HG03575 (cell line): ENCODE results near the gene BCAS3.
A peak's percentile ranks its signal among the peaks of the same experiment; 100 is the strongest.
"Not testable (repeated sequence)": the region's sequence is repeated elsewhere in the genome, so short reads cannot be mapped to it uniquely, and the experiment has no call there.

Experiments
- ATAC-seq: cut with Tn5 transposase; IDR thresholded peaks from one replicate; pipeline ENCODE4 v1.9.1; 2021; ENCODE audit not compliant: unreplicated experiment, insufficient number of reproducible peaks, low FRiP score; ENCODE audit errors: extremely low read depth

The BCAS3 gene

GRCh38 chr17:61126473-61127249 lies 449.0 kb downstream of the BCAS3 start:
- no peak for ATAC-seq

- no peak for ATAC-seq
Observed at GRCh38 chr17:61127960-61128359, 450.3 kb downstream of the BCAS3 start.

GRCh38 chr17:61128661-61129115 lies 451.0 kb downstream of the BCAS3 start:
- ATAC-seq = no peak

DNA sequence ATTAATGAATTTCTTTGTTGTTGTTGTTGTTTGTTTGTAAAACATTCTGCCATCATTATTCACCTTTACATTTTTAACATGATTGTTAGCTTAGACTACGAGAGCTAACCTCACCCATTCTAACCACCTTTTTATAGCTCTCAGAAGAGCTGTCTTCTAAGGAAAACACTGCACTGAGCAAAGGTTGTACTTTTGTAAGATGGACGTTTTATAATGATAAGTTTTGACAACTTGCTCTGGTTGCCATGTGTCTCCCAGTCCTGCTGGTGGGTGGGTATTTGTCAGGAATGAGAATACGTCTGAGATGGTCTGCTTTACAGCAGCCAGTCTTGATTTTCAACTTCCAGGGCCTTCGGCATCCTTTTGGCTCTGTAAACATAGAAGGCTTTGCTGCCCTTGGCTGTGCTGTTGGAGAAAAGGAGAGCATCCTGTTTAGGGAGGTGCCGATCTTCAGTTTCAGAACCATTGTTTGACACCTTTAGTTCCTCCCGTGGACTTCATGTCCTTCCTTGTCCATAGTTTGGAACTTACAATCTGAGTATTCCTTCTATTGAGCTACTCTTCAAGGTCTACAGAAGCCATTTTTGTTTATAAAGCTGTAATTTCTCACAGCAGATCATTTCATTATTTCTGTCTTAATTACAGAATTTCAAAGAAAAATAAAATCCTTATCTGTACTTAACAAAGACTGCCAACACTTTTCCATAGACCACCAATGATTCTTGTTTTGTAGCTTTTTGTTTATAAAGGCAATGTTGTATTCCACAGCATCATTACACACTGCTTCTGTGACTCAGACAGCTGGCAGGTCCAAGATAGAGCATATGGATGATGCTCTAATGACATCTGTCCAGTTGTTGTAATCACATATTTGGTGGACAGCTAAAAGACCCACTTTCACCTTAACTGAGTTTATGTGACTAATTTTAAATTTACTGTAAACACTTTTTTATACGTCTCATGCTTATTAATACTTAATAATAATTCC lies 451.9 kb downstream of the BCAS3 start:
- no peak for ATAC-seq

- no peak for ATAC-seq
Observed at GRCh38 chr17:61130330-61130729, 452.7 kb downstream of the BCAS3 start.

GRCh38 chr17:61131585-61131984 lies 453.9 kb downstream of the BCAS3 start:
- no peak for ATAC-seq

DNA sequence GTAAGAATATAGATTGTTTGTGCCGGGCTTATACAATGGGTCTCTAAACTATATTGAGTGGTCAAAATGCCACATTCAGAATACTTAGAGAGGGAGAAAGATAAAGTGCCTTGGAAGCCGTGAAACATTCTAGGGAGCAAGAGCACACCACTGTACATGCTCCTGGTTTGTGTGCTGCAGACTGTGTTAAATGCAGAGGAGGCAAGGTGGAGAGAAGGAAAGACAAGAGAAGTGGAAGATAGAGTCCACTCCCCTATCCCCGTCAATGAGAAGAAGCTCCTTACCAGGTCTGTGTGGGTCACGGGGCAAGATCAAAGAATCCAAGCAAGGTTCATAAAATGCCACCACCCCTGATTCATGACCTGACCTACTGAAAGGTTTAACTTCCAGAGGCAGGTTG lies 454.9 kb downstream of the BCAS3 start:
- no peak for ATAC-seq

DNA sequence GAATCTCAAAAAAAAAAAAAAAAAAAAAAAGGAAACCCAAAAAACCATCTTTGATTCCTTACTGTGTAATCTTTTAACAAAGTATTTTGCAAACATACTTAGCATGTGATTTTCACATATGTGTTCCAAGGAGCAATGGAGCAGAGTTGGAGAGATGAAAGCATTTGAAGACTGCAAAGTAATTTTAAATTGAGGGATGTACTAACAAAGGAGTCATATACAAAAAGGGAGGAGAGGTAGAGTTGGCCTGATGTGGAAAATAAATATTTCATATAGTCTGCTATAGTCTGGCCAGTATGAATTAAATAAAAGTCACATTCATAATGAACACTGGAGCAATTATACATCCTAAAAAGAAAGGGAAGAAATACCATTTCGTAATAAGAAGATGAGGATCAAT lies 456.2 kb downstream of the BCAS3 start:
- no peak for ATAC-seq

DNA sequence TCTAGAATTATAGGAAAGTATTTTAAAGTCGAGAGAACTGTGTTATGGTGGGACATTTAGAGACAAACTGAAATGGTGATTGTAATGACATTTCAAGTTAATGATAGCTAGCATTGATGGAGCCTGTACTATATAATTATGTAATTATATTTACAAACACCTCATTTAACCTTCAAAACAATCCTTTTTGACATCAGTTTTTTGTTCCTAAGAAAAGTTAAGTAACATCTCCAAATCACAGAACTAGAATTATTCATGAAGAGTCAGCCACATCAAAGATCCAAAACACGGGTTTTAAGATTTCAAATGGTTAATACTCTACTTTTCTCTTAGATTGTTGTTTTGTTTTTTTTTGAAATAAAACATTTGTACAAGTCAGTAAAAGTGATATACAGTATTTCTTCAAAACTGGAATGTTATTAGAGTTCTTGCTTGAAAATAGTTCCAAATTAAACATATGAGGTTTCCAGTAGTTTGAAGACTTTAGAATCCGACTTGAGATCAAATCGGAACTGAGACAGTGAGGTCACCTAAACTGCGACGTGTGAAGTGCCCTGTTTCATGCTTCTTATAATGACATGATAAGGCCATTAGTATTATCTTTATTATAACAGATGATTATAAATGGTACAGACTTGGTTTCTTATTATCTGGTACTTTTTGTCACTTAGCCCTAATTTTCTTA lies 457.0 kb downstream of the BCAS3 start:
- no peak for ATAC-seq

DNA sequence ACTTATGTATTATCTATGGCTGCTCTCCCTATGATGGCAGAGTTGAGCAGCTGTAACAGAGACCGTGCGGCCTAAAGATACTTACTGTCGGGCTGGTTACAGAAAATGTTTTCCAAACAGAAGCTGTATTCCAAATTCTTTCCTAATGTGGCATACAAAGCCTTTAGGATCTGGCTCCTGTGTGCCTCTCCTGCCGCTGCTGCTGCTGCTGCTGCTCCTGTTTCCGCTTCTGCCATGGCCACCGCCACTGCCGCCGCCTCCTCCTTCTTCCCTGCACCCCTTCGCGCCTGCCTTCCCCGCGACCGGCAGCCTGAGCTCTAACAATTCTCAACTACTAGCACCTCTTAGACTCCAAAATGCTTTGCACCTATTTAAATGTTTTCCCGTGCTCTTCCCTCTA lies 458.1 kb downstream of the BCAS3 start:
- no peak for ATAC-seq

DNA sequence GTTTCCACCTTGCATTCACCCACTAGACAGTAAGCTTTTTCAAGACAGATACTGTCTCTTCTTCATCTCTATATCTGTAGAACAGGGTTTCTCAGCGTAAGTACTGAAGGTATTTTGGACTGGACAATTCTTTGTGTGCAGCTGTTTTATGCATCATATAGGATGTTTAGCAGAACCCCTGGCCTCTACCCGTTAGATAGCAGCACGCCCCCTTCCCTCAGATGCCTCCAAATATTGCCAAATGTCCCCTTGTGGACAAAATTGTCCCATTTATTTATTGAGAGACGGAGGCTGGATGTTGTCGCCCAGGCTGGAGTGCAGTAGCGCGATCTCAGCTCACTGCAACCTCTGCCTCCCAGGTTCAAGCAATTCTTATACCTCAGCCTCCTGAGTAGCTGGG lies 458.6 kb downstream of the BCAS3 start:
- ATAC-seq = no peak

- ATAC-seq = peak; percentile 91
Observed at GRCh38 chr17:61139219-61139618, 461.6 kb downstream of the BCAS3 start.

- ATAC-seq = no peak
Observed at GRCh38 chr17:61140081-61140786, 462.6 kb downstream of the BCAS3 start.

GRCh38 chr17:61143026-61143425 lies 465.4 kb downstream of the BCAS3 start:
- no peak for ATAC-seq

DNA sequence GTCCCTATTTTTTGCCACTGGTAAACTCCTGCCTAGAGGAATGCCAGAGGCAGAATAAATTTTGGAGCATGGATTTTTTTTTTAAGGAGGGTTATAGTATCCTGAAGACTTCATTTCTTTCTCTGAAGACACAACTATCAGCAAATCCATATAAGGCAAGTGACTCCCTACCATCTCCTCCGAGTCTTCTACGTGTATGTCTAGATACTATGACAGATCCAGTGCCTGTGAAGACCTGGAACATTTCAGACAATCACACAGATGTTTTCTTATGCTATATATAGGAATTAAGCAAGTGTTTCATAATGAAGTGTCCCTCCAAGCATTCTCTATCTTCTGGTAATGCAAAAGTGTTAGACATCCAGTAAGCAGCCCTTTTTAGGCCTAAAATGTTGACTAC lies 466.5 kb downstream of the BCAS3 start:
- no peak for ATAC-seq

DNA sequence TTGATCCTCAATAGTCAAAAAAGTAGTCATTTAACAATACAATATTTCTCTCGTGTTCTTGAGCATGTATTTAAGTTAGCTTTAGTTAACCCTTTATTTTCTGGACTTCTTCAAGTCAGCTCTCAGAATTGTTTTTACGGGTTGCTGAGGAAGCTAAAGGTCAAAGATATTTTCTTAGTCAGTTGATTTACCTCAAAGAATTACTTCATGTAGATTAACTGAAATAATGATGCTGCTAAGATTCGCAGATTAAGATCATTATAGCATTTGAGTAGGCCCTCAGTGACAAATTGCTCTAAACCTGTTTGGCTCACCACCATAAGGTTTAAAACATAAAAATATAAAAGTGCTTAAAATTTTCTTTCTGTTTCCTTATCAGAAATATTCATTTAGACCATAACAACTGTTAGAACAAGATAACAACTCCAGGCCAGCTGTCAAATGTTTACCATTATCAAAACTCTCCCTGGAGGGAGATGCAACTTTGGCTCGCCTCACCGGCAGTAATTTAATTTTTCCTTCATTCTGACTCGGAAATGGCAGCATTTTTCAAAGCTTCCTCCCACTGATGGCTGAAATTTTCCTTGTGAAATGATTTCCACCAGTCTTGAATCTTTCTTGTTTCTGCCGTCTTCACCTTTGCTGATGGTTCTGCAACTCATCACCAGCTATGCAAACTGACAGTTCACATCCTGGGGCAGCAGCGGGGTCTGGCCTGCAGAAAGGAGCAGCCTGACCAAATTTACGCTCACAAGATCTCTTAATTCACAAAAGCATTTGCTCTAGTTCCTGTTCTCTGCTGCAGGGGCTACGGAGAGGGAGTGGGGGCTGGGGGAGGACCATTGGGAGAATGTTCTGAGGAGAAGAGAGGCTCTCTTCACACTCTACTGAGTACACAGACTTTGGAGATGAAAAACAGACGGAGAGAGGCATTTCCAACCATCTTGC lies 467.2 kb downstream of the BCAS3 start:
- no peak for ATAC-seq

DNA sequence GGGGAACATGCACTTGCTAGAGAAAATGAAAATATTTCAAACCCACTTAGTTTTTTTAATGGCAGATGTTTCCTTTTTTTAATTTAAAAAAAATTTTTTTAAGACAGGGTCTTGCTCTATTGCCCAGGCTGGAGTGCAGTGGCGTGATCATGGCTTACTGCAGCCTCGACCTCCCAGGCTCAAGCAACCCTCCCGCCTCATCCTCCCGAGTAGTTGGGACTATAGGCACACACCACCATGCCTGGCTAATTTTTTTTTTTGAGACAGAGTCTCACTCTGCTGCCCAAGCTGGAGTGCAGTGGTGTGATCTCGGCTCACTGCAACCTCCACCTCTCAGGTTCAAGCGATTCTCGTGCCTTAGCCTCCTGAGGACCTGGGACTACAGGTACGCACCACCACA lies 469.2 kb downstream of the BCAS3 start:
- not testable (repeated sequence) for ATAC-seq
